ENCODE results near the gene ST7.

Gene ST7

GRCh38 chr7:117165656-117166055, 212.4 kb downstream of the ST7 start:
- DNase-seq: no peak

DNA sequence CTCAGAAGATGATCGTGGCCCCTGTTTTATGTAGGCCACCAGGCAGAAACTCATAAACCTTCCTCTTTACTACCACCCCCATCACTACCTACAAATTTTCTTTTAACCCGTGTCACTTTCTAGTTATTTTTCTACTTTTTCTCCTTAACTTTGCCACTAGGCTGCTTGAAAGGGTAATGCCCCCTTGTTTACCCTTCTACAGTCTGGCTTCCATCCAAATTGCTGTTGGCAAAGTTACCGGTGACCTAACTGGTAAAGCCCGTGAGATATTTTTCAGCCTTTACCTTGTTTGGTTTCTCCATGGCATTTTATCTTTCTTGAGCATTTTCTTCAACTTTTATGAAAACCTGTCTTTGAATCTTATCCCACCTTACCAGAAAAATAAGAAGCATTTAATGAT, 216.6 kb downstream of the ST7 start:
- DNase-seq: no peak

DNA sequence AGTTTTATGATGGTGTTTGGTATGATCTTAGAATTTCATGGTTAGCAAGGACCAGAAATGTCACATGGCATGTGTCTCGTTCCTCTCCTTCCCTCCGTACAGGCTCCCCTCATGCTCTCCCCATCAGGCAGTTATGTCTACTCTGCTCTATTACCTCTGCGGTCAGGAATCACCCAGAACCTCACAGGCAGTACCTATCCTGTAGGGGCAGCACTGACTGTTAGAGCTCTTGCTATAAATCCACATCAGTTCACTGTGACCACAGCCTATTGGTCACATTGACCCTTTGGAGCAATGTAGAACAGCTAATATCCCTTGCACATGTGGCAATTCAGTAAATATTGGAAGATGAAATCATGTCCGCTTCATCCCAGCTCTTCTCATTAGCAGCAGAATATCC, 217.8 kb downstream of the ST7 start:
- no peak for DNase-seq

DNA sequence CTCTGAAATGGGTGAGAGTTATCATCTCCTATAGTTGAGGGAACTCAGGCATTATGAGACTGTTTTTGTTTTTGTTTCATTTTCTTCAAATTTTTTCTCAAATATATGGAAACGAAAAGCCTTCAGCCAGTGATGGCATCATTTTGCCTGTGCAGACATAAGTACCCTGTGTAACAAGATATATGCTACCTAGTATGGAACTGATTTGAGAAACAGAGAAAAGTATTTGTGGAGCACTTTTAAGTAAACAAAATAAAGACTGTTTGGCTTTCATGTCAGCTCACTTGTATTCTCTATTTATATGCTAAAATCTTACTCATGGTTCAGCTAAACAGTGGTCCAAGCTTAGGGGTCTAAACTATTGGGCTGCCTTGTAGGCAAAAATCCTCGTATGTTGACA, 219.0 kb downstream of the ST7 start:
- no peak for DNase-seq

DNA sequence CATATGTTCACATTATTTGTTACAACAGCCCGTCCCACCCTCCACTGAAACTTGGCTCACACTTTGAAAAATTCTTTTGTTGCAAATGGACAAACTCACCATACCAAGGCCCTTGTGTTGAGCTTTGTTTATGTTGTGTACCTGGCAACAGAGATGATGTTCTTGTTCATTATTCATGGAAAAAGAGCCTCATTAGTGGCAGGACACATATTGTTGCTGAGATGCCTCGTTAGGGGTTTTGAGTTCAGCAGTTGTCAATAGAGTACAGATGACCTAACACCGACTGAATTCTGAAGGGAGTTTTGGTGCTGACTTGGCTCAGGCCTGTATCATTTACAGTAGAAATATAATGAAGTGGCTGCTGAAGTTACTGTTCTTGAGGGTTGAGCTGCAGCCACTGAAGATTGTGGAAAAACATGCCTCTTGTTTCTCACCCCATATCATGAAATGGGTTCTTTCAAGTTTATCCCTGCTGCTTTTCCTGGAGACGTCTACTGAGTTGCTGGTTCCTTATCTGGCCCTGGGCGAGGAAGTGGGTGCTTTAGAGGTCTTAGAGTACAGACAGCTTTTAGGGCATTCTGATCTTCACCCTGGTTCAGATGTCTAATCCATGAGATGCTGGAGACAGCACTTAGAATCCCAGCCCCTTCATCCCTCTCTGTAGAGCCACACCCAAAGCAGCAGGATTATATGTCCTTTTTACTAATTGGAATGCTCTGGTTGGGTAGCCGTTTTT, 219.9 kb downstream of the ST7 start:
- no peak for DNase-seq

DNA sequence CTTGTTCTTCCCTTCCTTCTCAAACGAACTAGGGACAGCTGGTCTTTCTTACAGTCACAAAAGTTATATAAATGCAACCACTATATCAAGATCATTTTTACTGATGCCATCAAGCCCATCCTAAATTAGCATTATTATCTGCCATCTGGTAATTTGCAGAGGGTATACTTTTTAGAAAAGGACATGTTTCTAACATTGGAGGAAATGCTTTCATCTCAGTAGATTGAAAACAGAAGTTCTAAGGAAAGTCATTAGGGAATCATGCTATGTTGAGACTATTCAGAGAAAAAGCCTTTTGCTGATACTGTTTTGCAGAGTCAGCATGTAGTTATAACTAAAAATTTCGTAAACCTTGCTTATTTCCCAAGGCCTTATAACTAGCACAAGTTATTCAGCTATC, 222.9 kb downstream of the ST7 start:
- DNase-seq: no peak

DNA sequence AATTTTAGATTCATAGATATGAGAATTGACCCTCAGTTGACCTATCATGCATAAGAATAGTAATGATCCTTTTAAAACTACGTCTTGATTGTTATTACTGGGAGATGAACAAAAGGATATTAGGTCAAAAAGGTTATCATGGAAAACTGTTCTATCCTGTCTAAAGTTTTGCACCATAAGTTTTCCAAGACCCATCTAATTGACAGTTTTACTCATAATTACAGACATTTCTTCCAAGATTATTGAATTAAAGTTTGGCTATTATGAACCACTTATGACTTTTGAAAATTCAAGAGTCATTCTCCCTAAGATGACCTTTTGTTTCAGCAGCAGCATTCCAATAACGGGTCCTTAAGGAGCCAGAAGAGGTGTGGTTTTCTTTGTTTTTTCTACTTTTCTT, 225.3 kb downstream of the ST7 start:
- DNase-seq: no peak

GRCh38 chr7:117179701-117180100, 226.4 kb downstream of the ST7 start:
- DNase-seq: no peak

- DNase-seq: no peak
Observed at GRCh38 chr7:117183729-117184128, 230.4 kb downstream of the ST7 start.

- DNase-seq: no peak
Observed at GRCh38 chr7:117184367-117184766, 231.1 kb downstream of the ST7 start.

- no peak for DNase-seq
Observed at GRCh38 chr7:117185124-117185523, 231.8 kb downstream of the ST7 start.

- DNase-seq: no peak
Observed at GRCh38 chr7:117186218-117187010, 233.1 kb downstream of the ST7 start.

- DNase-seq: no peak
Observed at GRCh38 chr7:117188376-117188775, 235.1 kb downstream of the ST7 start.

DNA sequence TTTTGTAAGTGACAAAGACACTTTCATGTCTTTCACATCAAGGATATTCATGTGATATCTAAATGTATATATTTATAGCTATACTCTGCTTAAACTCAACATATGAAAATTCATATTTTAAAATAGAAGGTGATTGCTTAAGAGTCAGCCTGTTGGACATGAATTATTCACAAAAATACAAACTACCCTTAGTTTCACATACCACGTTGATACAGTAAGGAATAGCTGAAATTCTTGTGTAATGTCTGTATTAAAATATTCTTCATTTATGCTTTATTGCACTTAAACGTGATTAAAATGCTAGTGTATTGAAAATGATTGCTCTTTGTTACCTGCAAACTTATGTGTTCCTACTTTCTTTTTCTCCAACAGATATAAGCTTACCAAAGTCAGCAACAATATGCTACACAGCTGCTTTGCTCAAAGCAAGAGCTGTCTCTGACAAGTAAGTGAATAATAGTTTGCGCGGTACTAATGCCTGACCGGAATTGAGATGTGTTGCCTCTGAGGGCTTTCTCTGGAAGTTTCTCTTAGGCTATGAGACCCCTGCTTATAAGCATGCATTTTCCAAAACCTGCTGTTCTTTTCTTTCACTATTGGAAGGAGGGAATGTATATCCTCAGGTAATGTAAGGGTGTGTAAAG, 235.8 kb downstream of the ST7 start:
- no peak for DNase-seq

DNA sequence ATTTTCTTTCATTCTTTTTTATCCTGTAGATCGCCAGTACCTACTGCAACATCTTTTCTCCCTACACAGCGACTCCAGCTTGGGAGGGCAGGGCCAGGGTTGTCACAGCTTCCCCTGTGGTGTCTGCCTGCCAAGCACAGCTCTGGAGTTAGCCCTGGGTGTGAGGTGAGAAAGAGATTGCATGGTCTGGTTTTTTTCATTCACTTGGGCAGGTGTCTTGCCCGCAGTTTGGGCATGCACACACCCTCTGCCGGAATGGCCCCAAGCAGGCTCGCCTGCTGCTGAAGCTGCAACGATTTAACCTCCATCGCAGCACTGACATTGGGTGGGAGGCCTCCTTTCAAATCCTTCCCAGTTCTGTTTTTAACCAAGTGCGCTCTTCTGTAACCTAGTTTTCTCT, 236.8 kb downstream of the ST7 start:
- DNase-seq: no peak

DNA sequence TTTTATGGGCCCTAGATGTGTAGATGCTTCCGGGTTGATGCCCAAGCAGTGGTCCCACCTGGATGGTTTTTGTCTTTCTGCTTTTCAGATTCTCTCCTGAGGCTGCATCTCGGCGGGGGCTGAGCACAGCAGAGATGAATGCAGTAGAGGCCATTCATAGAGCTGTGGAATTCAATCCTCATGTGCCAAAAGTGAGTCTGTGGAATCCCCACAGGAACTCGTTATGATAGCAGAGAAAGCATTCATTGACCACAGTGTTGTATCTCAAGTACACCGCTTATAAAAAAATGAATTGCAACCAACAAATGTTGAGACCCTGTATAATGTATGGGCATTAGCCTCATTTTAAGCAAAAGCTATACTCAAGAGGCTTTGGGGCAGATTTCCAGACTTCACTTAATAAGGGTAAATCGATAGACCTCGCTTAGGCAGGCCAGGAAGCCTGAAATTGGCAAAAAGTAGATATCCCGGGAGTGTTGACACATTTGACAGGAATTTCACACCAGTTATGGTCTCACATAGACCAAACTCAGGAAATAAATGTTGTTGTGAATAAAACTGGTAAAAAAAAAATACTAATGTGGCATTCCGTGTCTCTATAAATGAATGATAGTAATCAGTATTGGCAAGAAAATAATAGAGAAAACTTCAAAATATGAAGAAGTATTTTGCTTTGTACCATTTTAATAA, 237.6 kb downstream of the ST7 start:
- no peak for DNase-seq

- no peak for DNase-seq
Observed at GRCh38 chr7:117192108-117192507, 238.8 kb downstream of the ST7 start.

GRCh38 chr7:117193564-117193963, 240.3 kb downstream of the ST7 start:
- DNase-seq: no peak

DNA sequence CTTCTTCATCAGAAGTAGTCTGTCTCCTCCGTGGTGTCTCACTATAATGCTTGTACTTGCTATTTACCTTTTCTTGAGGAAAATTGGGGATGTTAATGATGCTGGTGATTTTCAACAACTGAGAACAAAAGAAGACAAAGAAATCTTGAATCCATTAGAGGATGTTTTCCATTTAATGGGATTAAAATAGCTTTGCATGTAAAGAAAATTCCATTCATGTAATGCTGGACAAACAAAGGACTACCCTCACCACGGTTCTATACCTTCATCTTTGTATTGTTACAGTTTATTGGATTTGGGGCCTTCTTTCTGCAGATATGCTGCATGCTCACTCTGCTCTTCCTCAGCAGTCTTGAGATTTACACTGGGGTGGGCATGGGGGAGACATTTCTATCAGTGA, 241.1 kb downstream of the ST7 start:
- no peak for DNase-seq

GRCh38 chr7:117195361-117196029, 242.2 kb downstream of the ST7 start:
- no peak for DNase-seq

DNA sequence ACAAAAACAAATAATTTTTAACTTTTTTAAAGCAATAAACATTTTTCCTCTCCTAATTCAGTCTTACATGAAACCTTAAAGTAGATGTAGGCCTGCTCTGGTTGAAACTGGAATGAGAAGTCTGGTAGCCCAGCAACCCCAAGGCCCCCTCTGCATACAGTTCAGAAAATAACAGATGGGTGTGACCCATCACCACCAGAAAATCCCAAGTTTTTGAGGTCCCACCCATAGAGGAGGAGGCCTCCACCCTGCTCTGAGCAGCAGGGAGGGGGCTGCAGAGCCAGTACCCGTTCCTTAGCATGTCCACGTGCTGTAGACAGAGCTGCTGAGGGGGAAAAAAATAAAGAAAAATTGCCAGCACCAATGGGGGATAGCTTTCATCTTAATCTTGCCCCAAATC, 246.8 kb downstream of the ST7 start:
- DNase-seq: no peak

DNA sequence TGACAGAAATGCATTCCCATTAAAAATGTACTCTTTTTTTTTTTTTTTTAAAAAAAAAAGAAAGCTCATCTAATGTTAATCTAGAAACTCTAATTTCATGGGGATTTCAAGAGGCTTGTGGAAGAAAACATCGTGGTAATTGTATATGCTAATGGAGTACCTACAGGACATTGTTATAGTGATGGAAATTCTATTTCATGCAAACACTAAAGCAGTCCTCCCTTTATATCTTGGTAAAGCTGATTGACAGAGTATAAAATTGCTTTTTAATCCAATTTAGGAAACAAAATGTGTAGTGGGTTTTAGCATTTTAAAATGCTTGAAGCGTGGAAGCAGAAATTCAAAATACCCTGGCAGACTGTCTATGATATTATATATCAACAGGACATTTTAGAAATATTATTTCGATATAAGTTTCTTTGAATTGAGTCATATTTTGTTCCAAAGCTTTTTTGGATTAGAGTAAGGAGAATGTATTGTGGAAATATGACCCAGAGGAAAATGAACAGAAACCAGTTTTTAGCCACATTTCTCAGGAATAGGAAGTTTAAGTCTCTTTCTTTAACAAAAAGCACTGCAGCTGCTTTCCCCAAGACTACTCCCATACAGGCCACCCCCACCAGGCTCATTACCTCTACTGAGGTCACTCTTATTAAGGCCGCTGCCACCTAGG, 247.6 kb downstream of the ST7 start:
- DNase-seq: no peak
